GM21825 (cell line): ENCODE measurements around the gene PTHLH.

ENCODE experiments used
- ATAC-seq: cut with Tn5 transposase; IDR thresholded peaks from one replicate; pipeline ENCODE4 v1.9.1; 2021; ENCODE audit warnings: mild to moderate bottlenecking, moderate library complexity; ENCODE audit not compliant: unreplicated experiment

PTHLH gene

DNA sequence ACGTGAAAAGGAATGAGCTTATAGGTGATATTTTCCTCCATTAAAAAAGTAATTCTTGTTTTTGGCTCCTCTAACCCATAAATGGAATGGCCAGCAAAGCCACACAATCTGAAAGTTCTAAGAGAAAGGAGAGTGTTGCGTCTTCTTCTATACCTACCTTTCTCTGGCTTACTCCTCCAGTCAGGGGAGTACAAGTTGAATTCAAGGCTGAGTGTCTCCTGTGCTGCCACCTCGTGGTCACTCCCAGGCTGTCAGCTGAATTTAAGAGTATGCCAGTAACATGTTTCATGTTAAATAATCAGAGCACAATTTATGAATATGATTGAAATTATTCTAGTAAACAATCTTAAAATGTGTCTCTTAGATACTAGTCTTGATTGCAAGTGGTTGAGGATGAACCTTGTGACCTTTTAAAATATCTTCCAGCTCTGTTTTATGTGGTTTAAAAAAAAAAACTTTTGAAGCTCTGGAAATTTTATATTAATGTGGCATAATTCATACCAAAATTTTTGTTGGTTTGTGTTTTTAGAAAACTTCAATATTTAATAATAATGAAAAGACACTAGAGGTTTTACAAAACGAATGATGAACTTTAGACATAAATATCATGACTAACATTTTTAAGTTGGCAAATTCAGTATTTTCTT lies 31.7 kb downstream of the PTHLH start:
- ATAC-seq = peak; percentile 84

DNA sequence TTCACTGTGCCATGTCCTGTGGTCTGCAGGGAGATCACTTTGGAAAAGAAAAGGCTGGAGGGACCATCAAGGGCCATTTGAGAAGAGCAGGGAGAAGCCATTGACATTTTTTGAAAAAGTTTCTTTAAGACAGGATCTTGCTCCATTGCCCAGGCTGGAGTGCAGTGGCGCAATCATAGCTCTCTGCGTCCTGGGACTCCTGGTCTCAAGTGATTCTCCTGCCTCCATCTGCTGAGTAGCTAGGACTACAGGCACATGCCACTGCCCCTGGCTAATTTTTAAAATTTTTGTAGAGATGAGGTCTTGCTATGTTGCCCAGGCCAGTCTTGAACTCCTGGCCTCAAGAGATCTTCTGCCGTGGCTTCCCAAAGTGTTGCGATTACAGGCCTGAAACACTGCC lies 32.3 kb downstream of the PTHLH start:
- ATAC-seq = no peak

DNA sequence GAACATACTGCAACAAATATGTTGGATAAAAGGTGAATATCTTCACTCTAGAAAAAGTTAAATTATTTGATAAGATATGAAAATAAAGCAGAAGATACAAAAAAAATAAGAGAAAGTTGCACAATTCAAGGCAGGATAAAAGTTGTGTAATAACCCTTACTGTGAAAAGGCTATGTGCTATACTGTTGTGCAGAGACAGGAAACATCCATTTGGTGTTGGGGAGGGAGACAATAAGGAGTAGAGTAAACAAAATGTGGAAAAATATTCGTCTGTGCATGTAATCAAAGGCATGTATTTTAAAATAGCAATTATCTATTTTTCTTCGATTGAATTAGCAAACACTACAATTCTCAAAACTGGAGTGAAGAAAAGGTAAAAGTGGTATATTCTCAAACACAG lies 34.8 kb downstream of the PTHLH start:
- ATAC-seq = no peak

DNA sequence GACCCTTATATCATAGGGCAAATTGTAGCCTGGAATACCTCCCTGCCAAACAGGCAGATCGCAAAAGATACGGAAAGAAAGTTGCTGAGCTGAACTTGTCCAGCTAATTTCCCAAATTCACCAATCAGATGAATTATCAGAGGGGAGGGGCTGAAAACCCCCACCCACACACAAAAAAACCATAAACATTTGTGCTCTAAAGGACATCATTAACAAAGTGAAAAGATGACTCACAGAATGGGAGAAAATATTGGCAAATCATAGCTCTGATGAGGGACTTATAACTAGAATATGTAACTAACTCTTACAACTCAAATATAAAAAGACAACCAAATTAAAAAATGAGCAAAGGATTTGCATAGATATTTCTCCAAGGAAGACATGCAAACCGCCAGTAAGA lies 36.3 kb downstream of the PTHLH start:
- no peak for ATAC-seq

DNA sequence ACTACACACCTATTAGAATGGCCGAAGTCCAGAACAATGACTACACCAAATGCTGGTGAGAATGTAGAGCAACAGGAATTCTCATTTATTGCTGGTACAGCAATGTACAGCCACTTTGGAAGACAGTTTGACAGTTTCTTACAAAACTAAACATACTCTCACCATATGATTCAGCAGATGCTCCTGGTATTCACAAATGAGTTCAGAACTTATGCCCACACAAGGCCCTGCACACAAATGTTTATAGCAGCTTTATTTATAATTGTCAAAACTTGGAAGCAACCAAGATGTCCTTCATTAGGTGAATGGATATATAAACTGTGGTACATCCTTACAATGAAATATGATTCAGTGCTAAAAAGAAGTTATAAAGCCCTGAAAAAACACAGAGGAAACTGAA lies 38.3 kb downstream of the PTHLH start:
- no peak for ATAC-seq

DNA sequence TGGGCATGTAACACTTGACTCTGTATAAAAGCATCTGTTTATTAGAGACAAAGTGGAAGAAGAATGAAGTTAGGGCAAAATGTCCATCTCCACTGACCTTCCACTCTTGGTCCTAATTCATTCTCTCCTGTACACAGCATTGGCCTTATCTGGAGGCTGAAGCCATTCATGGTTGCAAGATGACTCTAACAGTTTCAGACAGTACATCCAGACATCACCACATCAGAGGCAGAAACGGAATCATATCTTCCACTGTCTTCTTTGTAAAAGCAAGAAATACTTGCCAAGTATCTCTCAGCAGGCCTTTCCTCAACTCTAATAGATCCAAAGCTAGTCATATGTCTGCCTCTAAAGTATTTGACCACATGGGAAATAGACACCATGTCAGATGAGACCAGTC lies 41.1 kb downstream of the PTHLH start:
- no peak for ATAC-seq

DNA sequence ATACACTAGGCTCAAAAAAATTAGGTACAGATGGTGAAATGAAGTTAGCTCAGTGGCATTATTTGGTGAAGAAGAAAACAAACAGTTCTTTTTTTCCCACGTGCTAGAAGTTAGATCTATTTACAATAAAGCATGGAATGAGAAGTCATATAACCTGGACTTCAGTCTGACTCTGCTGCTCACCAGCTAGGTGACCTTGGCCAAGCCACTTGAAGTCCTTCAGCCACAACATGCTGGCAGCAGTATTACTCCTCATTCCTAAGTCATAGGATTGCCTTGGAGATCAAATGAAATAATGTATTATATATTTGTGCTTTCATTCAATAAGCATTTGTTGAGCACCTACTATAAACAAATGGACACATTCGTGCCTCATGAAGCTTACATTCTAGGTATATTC lies 45.2 kb downstream of the PTHLH start:
- ATAC-seq = no peak

DNA sequence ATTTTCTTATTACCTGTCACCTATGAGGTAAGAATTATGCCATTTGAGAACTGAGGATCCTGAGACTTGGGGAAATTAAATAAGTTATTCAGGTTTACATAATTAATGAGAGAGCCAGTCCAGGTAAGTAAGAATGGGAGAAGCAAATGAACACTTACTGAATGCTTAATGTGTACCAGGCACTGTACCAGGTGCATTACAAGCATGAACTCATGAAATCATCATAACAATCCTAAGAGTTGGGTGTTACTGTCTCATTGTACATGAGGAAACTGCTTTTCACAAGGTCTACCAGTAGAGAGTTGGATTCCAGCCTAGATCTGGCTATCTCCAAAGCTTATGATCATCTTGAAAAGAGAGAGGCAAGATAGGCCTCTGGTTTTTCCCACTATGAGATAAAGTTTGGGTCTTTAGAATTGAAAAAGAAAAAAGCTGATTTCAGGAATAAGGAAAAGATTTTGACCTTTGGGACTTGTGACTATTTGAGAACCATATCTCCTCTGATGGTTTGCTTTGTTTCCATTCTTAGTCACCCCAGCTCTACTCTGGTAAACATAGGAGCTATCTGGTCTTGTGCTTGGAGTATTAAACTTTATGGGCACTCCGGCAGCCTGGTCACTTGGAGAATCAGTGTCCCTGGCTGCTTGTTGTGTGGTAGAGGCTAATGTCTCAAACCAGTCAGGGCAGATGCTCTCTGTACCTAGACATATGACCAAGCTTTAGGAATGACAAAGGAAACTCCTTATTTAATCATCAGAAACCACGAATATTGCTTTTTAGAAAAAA lies 48.0 kb downstream of the PTHLH start:
- ATAC-seq = no peak

DNA sequence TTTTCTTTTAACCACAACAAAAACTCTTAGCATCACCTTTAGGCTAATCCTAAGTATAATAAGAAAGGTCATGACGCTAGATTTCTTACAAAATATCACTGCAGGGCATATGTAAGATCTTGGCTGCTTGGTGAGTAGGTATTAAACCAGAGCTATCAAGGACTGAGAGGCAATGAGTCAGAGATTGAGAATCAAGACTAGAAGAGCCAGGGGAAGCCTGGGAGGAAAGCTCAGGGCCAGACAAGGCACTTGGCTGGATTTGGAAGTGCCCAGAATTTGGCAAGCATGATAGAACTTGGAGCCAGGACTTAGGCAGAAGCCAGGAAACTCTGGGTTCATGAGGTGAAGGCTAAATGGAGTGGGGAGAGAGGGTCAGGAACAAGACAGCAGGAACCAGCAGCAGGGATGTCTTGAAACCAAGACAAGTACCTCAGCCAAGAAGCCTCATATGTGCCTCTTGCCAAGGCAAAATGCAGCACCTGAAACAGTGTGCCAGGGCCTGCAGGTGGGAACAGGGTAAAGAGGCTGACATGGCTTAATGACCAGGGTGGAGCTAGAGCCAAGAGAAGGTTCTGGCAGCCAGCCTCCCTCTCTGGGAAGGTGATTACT lies 49.9 kb downstream of the PTHLH start:
- ATAC-seq = no peak

DNA sequence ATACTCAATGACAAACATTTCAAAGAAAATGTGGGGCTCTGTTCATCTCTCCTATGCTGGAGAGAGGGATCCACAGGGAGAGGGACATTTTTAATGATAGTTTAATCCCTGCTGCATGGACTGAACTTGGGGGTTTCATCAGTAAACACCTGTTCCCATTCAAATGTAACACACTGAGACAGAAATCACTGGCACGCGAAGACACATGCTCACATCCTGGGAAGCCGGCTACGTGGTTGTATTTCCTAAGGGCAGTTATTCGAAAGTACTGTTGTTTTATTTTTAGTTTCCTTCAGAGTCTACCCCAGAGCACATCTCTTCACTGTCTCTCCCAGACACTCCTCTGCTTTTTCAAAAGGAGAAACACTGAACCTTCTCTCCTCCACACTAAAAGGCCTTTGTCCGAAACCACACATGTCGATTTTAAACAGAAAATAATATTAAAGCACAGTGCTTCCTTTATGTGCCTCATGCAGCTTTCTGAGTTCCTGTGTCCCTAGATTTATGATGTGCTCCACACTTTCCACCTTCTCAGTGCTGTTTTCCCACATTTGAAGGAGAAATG lies 52.8 kb downstream of the PTHLH start:
- no peak for ATAC-seq

DNA sequence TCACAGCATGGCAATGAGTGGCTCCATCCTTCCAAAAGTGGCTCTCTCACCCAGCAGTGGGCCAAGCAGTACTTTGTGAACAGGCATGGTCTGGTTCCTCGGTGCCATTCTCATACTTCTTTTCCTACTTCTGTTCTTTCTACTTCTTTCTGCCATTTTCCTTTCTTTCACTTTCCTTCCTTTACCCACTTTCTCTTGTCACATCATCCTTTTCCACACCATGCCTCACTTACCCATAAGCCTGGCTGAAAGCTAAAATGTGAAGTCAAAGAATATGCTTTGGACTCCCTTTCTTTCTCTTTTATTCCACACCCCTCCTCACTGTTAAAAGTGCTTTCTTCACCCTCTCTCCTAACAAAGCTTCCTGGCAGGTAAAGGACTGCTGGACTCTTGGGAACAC lies 57.0 kb downstream of the PTHLH start:
- no peak for ATAC-seq

DNA sequence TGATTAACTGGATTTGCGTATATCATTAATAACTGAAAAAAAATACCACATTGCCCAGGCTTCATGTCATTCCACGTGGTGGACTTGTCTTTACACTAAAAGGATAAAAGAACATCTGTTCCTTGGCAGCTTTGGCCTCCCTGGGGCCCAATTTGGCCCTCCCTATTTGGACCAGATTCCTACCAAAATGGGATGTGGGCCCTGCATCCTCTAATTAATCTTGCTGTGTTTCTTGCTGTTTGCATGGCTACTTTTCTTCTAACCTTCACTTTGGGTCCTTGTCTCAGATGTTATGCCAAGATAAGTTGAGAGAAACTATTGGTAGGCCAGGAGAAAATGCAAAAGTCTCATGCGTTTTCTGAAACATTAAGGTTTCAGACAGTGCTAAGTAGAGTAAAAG lies 57.5 kb downstream of the PTHLH start:
- no peak for ATAC-seq

DNA sequence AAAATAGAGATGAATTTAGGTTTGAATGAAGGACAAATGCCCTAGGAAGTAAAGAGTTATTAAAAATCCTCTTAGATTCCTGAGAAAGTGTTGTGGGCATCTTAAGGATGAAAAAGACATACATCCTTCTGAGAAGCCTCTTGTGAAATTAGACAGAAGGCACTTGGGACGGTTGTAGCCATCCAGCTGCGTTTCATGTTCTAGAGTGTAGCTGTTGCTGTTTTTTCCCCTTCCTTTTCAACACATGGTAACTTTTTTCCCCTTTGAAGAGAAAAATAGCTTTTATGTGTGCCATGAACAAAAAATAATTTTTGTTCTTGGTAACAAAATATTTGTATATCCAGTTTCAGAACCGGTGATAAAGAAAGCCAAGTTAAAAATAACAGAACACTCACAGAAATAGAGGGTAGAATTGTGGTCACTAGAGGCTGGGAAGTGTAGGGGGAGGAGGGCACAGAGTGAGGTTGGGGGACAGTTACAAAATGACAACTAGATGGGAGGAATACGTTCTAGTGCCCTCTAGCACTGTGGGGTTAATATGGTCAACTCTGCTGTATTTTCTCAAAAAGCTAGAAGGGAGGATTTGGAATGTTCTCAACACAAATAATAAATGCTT lies 58.4 kb downstream of the PTHLH start:
- no peak for ATAC-seq

DNA sequence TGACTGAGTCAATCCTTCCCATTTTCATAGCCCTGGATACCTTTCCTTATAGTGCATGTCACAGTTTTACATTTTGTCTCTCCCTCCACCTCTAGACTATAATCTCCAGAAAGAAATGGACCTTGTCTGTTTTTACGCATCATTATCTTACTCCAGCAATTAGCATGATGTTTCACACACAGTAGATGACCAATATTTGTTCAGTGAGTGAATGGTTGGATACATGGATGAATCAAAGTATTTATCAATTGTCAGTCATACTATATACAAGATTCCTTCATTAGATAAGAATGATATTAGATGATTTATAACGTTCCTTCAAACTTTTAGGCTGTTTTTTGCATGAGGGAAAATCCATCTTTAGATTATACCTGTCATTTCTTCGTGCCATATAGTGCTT lies 61.1 kb downstream of the PTHLH start:
- no peak for ATAC-seq
